ENCODE data around the gene LHFPL5. TPM values are rescaled to one million over a fixed set of nuclear protein-coding genes. Genes with fewer than 3 reads are reported as not detected.

Gene LHFPL5
- total and polyA plus RNA-seq, 2 of the 13 experiments (the other 11 are each of a cell fraction or from before 2014, with no cell fraction given) = 0.03 TPM; not detected in 1

- TF ChIP-seq ZNF281 (CRISPR knock-in tag; IDR thresholded peaks at IDR 0.05; ENCODE audit: borderline replicate concordance) = peak; percentile 91
- peak; percentile 100 for TF ChIP-seq SALL1 (CRISPR knock-in tag; IDR thresholded peaks at IDR 0.05)
- peak; percentile 97 for TF ChIP-seq KLF13 (CRISPR knock-in tag; IDR thresholded peaks at IDR 0.05)
- peak; percentile 96 for TF ChIP-seq ZNF564 (CRISPR knock-in tag; IDR thresholded peaks at IDR 0.05)
- TF ChIP-seq ZNF766 (CRISPR knock-in tag; IDR thresholded peaks at IDR 0.05; ENCODE audit: borderline replicate concordance) = peak; percentile 99
- TF ChIP-seq UBTF (CRISPR knock-in tag; IDR thresholded peaks at IDR 0.05) = peak; percentile 58
- TF ChIP-seq RERE (CRISPR knock-in tag; IDR thresholded peaks at IDR 0.05; ENCODE audit: low read depth) = 0 out of 2 replicates have a peak, but pooled peaks have one; percentile 63
- peak; percentile 85 for TF ChIP-seq ZNF710 (CRISPR knock-in tag; IDR thresholded peaks at IDR 0.05; ENCODE audit: borderline replicate concordance)
- TF ChIP-seq ZSCAN22 (CRISPR knock-in tag; IDR thresholded peaks at IDR 0.05) = peak; percentile 79; the same call in 1 of the 2 replicates
- TF ChIP-seq RFX1 (IDR thresholded peaks at IDR 0.05) = no peak
- peak; percentile 95 for TF ChIP-seq ZBTB43 (CRISPR knock-in tag; conservative IDR thresholded peaks at IDR 0.05)
- peak; percentile 100 for TF ChIP-seq TSC22D2 (CRISPR knock-in tag; IDR thresholded peaks at IDR 0.05; ENCODE audit: borderline replicate concordance)
- TF ChIP-seq MEIS1 (CRISPR knock-in tag; IDR thresholded peaks at IDR 0.05; ENCODE audit: borderline replicate concordance) = peak; percentile 42; the same call in 1 of the 2 replicates
- peak; percentile 93; the same call in 1 of the 2 replicates for TF ChIP-seq RARG (CRISPR knock-in tag; IDR thresholded peaks at IDR 0.05; ENCODE audit: low read depth)
Observed at GRCh38 chr6:35804996-35805736, at the start of gene LHFPL5 (continued).
